H1 (cell line): Measurements from ENCODE around the gene CCL26. TPM values are rescaled to one million over a fixed set of nuclear protein-coding genes. Genes with fewer than 3 reads are reported as not detected.

Experiments
- TAF1 ChIP-seq: IDR thresholded peaks from 2 replicates; pipeline ENCODE4 v1.6.1; 2011; ENCODE audit warnings: mild to moderate bottlenecking, low read depth, low read length
- polyA plus RNA-seq, 7 experiments: library from polyadenylated mRNA; depleted of rRNA in 3 of 7; stranded (reverse) in 5 of 7; unstranded in 2 of 7; fragments of >200 nt in 5 of 7; fragments of 200-250 nt in 2 of 7; gene quantifications; 1 replicate in 5 of 7; 2 replicates in 1 of 7; 4 replicates in 1 of 7; pipeline versions ENCODE4 v1.2.1 to v1.2.3, GENCODE V29; 2011 to 2013; ENCODE audit warnings: missing spikeins in 2 of 7, mixed read lengths in 2 of 7
- total RNA-seq: library from RNA; stranded (reverse); fragmentation: NEBNext Ultra II Directional; extraction: Animal tissue kit (Norgen Biotek cat#: 25700); gene quantifications from 2 replicates; pipeline ENCODE4 v1.2.1, GENCODE V29; 2021

Gene CCL26
- total and polyA plus RNA-seq, 2 of the 8 experiments (the other 6 are each of a cell fraction or from before 2014, with no cell fraction given) = 8.7 to 14.9 TPM

DNA sequence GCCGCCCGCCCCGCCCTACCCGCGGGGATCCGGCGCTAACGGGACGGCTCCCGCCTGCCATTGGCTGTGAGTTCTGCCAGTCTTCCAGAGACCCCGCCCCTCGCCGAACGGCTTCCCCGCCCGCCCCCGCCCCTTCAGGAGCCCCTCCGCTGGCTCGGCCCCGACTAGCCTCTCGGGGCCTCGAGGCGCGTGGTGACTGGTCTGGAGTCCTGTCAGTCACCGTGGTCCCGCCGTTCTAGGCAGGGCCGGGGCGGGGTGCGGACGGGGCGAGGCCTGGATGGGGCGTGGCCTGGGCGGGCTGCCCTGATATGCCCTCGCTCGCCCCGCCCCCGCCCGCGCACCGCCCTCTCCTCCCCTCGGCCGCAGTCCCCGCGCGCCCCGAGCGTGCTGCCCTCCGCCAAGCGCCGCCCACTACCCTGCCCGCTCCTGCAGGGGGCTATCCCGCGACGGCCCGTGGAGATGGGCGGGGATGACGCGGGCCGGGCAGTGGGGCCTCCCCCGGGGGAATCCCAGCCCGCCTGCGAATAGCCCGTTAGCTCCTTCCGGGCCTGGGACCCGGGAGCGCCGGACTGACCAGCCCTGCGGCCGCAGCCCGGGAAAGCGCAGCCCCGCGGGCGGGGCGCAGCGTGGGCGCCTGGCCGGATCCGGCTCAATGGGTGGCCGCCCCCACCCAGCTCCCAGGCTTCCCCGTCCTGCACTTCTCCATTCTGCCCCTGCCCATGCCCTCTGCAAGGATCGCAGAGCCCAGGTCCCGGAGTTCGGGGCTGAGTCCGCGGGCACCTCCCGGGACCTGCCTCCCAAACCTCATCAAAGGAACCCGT is 32.8 kb downstream of the CCL26 start (continued):
- TF ChIP-seq TAF1 = 0 out of 2 replicates have a peak, but pooled peaks have one; percentile 9
